K562 (cell line): ENCODE results near the gene RHOV. TPM values are rescaled to one million over a fixed set of nuclear protein-coding genes. Genes with fewer than 3 reads are reported as not detected.

Experiments used
- CBX8 ChIP-seq: fragments of 200-600 bp; sonication (generic); IDR thresholded peaks from 2 replicates; pipeline ENCODE4 v1.6.1; 2012; ENCODE audit warnings: borderline replicate concordance, mixed run types, low read depth, mild to moderate bottlenecking, moderate library complexity, mixed read lengths, low read length, control low read depth, inconsistent platforms; ENCODE audit not compliant: poor library complexity, severe bottlenecking; ENCODE audit errors: extremely low read depth
- CHCHD3 ChIP-seq: fragments of 250-450 bp; sonication (Bioruptor Pico); IDR thresholded peaks from 2 replicates; pipeline ENCODE4 v2.1.2; 2022; ENCODE audit warnings: mild to moderate bottlenecking
- GABPB2 ChIP-seq: fragments of 250-450 bp; sonication (Bioruptor Pico); conservative IDR thresholded peaks from 2 replicates; pipeline ENCODE4 v1.5.1; 2021; ENCODE audit warnings: mild to moderate bottlenecking
- HDAC1 ChIP-seq, 2 experiments: fragments of 450-650 bp; IDR thresholded peaks; 2 replicates each; pipeline ENCODE4 v1.6.1; 2016 to 2017; ENCODE audit warnings: inconsistent platforms in 1 of 2, mild to moderate bottlenecking in 1 of 2, moderate library complexity in 1 of 2
- IFI16 ChIP-seq: fragments of 250-450 bp; sonication (Bioruptor Pico); IDR thresholded peaks from 2 replicates; pipeline ENCODE4 v2.1.2; 2022; ENCODE audit warnings: mild to moderate bottlenecking, inconsistent platforms
- KLF10 ChIP-seq: fragments of 250-450 bp; sonication (Bioruptor Pico); IDR thresholded peaks from 2 replicates; pipeline ENCODE4 v1.6.1; 2021; ENCODE audit warnings: matching md5 sums
- MYBL2 ChIP-seq, 2 experiments: fragments of 450-650 bp in 1 of 2; sonication (generic) in 1 of 2; formaldehyde crosslinking in 1 of 2; IDR thresholded peaks; 2 replicates each; pipeline versions ENCODE4 v1.6.1 to v1.8.1; 2017 to 2022; ENCODE audit warnings: borderline replicate concordance in 1 of 2, inconsistent platforms in 1 of 2, low read depth in 1 of 2, mild to moderate bottlenecking in 1 of 2, missing genetic modification reagents in 1 of 2, moderate library complexity in 1 of 2
- NELFE ChIP-seq: IDR thresholded peaks from 2 replicates; pipeline ENCODE4 v1.6.1; 2011; ENCODE audit warnings: mild to moderate bottlenecking; ENCODE audit not compliant: insufficient read depth, insufficient read length
- RBM15 ChIP-seq: fragments of 200-400 bp; formaldehyde crosslinking; IDR thresholded peaks from 2 replicates; pipeline ENCODE4 v1.6.1; 2018; ENCODE audit warnings: mild to moderate bottlenecking, low read length, moderate library complexity; ENCODE audit not compliant: insufficient read depth
- U2AF2 ChIP-seq: fragments of 200-400 bp; formaldehyde crosslinking; optimal IDR thresholded peaks from 2 replicates; pipeline ENCODE3; 2017; ENCODE audit warnings: low read depth, mild to moderate bottlenecking, low read length
- ZFX ChIP-seq: sonication (generic); formaldehyde crosslinking; IDR thresholded peaks from 2 replicates; pipeline ENCODE4 v1.8.0; 2022; ENCODE audit warnings: mild to moderate bottlenecking, missing genetic modification reagents, moderate library complexity
- ZNF212 ChIP-seq: fragments of 450-650 bp; formaldehyde crosslinking; IDR thresholded peaks from 2 replicates; pipeline ENCODE4 v1.4.0; 2020; ENCODE audit warnings: mild to moderate bottlenecking
- ZNF217 ChIP-seq: sonication (generic); formaldehyde crosslinking; IDR thresholded peaks from 2 replicates; pipeline ENCODE4 v1.8.0; 2022; ENCODE audit warnings: mild to moderate bottlenecking, missing genetic modification reagents
- ZNF311 ChIP-seq: fragments of 250-450 bp; sonication (Bioruptor Pico); IDR thresholded peaks from 2 replicates; pipeline ENCODE4 v1.4.0; 2020; ENCODE audit warnings: mild to moderate bottlenecking, moderate library complexity
- ZNF696 ChIP-seq: fragments of 250-450 bp; sonication (Bioruptor Pico); conservative IDR thresholded peaks from 2 replicates; pipeline ENCODE4 v1.4.0; 2020; ENCODE audit warnings: mild to moderate bottlenecking, moderate library complexity
- ZNF830 ChIP-seq: fragments of 250-450 bp; sonication (Bioruptor Pico); IDR thresholded peaks from 2 replicates; pipeline ENCODE4 v1.5.0; 2021; ENCODE audit warnings: mild to moderate bottlenecking
- polyA plus RNA-seq, 8 experiments: library from polyadenylated mRNA; depleted of rRNA in 4 of 8; stranded (reverse) in 5 of 8; unstranded in 3 of 8; fragments of >200 nt; fragmentation: Nextera tagmentation in 2 of 8; fragmentation: Illumina TruSeq in 1 of 8; extraction: Ambion mirVana in 2 of 8; extraction: Trizol in 1 of 8; gene quantifications; 2 replicates each; pipeline versions ENCODE4 v1.2.1 to v1.2.3, GENCODE V29; 2011 to 2014; ENCODE audit warnings: inconsistent platforms in 1 of 8, missing spikeins in 1 of 8
- total RNA-seq, 7 experiments: library from RNA; depleted of rRNA in 6 of 7; stranded (reverse); fragments of >200 nt in 6 of 7; fragmentation: Illumina TruSeq in 2 of 7; extraction: Trizol in 2 of 7; gene quantifications; 2 replicates each; pipeline versions ENCODE4 v1.2.1 to v1.2.3, GENCODE V29; 2011 to 2021; ENCODE audit warnings: low replicate concordance in 1 of 7
- TF ChIP-seq, protein P1 (sequence below), 2 experiments: fragments of 450-650 bp in 1 of 2; sonication (generic) in 1 of 2; formaldehyde crosslinking; conservative IDR thresholded peaks; 2 replicates each; pipeline versions ENCODE4 v1.4.0 to v1.8.1; 2020 to 2022; ENCODE audit warnings: mild to moderate bottlenecking in 1 of 2, missing genetic modification reagents in 1 of 2
- TF ChIP-seq, protein P2 (sequence below): fragments of 200-400 bp; formaldehyde crosslinking; IDR thresholded peaks from 2 replicates; pipeline ENCODE4 v1.6.1; 2017; ENCODE audit warnings: mild to moderate bottlenecking, low read depth, low read length, moderate library complexity
- TF ChIP-seq, protein P3 (sequence below): sonication (generic); IDR thresholded peaks from 2 replicates; pipeline ENCODE4 v1.6.1; 2016
- TF ChIP-seq, protein P4 (sequence below), 2 experiments: fragments of 450-650 bp; conservative IDR thresholded peaks; 2 replicates each; pipeline ENCODE4 v1.6.1; 2017; ENCODE audit warnings: mild to moderate bottlenecking in 2 of 2, moderate library complexity in 2 of 2
- TF ChIP-seq, protein P5 (sequence below): fragments of 450-650 bp; formaldehyde crosslinking; IDR thresholded peaks from 2 replicates; pipeline ENCODE4 v1.4.0; 2022; ENCODE audit warnings: mild to moderate bottlenecking, moderate library complexity

RHOV gene
- total and polyA plus RNA-seq, 9 of the 15 experiments (the other 6 are each of a cell fraction or from before 2014, with no cell fraction given), result 0.08 to 2.0 (median 1.1) TPM

DNA sequence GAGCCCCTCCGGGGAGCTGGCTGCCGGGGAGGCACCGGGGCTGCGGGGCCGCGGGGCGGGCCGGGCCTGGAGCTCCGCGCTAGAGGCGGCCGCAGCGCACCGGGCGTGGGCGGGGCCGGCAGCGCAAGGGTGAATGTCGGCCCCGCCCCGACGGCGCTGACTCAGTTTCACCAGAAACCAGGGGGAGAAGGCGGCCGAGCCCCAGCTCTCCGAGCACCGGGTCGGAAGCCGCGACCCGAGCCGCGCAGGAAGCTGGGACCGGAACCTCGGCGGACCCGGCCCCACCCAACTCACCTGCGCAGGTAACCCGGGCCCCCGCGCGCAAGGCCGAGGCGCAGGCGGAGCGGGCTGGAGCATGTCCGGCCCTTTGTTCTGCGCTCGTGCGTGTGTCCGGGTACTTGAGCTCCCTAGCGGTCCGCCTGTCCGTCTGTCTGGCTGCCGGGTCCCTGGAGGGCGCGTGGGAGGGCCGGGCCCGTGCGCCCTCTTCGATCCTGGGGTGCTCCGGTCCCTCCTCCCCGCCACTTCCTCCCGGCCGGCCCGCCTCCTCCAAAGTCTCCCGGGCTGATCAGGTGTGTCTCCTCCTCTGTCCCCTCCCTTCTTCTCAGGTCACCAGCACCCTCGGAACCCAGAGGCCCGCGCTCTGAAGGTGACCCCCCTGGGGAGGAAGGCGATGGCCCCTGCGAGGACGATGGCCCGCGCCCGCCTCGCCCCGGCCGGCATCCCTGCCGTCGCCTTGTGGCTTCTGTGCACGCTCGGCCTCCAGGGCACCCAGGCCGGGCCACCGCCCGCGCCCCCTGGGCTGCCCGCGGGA, 29.9 kb downstream of the RHOV start, which contains the start of gene SPINT1 (continued):
- TF ChIP-seq, protein P1, sequence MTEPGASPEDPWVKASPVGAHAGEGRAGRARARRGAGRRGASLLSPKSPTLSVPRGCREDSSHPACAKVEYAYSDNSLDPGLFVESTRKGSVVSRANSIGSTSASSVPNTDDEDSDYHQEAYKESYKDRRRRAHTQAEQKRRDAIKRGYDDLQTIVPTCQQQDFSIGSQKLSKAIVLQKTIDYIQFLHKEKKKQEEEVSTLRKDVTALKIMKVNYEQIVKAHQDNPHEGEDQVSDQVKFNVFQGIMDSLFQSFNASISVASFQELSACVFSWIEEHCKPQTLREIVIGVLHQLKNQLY (CRISPR knock-in tag; conservative IDR thresholded peaks at IDR 0.05), result no peak
- TF ChIP-seq ZFX (CRISPR knock-in tag), result peak; percentile 70
- no peak for TF ChIP-seq KLF10 (CRISPR knock-in tag)
- TF ChIP-seq ZNF830 (CRISPR knock-in tag), result no peak
- TF ChIP-seq, protein P2, sequence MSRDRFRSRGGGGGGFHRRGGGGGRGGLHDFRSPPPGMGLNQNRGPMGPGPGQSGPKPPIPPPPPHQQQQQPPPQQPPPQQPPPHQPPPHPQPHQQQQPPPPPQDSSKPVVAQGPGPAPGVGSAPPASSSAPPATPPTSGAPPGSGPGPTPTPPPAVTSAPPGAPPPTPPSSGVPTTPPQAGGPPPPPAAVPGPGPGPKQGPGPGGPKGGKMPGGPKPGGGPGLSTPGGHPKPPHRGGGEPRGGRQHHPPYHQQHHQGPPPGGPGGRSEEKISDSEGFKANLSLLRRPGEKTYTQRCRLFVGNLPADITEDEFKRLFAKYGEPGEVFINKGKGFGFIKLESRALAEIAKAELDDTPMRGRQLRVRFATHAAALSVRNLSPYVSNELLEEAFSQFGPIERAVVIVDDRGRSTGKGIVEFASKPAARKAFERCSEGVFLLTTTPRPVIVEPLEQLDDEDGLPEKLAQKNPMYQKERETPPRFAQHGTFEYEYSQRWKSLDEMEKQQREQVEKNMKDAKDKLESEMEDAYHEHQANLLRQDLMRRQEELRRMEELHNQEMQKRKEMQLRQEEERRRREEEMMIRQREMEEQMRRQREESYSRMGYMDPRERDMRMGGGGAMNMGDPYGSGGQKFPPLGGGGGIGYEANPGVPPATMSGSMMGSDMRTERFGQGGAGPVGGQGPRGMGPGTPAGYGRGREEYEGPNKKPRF, result no peak
- no peak for TF ChIP-seq CBX8
- TF ChIP-seq MYBL2 (IDR thresholded peaks at IDR 0.05; ENCODE audit: low read depth), result no peak
- no peak for TF ChIP-seq MYBL2 (CRISPR knock-in tag; IDR thresholded peaks at IDR 0.05; ENCODE audit: borderline replicate concordance)
- no peak for TF ChIP-seq RBM15
- TF ChIP-seq ZNF217 (CRISPR knock-in tag), result no peak
- no peak for TF ChIP-seq GABPB2
- TF ChIP-seq CHCHD3 (CRISPR knock-in tag), result no peak
- TF ChIP-seq, protein P3, sequence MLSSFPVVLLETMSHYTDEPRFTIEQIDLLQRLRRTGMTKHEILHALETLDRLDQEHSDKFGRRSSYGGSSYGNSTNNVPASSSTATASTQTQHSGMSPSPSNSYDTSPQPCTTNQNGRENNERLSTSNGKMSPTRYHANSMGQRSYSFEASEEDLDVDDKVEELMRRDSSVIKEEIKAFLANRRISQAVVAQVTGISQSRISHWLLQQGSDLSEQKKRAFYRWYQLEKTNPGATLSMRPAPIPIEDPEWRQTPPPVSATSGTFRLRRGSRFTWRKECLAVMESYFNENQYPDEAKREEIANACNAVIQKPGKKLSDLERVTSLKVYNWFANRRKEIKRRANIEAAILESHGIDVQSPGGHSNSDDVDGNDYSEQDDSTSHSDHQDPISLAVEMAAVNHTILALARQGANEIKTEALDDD, result no peak
- no peak for TF ChIP-seq U2AF2
- TF ChIP-seq IFI16 (CRISPR knock-in tag), result no peak
- TF ChIP-seq, protein P4, sequence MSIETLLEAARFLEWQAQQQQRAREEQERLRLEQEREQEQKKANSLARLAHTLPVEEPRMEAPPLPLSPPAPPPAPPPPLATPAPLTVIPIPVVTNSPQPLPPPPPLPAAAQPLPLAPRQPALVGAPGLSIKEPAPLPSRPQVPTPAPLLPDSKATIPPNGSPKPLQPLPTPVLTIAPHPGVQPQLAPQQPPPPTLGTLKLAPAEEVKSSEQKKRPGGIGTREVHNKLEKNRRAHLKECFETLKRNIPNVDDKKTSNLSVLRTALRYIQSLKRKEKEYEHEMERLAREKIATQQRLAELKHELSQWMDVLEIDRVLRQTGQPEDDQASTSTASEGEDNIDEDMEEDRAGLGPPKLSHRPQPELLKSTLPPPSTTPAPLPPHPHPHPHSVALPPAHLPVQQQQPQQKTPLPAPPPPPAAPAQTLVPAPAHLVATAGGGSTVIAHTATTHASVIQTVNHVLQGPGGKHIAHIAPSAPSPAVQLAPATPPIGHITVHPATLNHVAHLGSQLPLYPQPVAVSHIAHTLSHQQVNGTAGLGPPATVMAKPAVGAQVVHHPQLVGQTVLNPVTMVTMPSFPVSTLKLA (conservative IDR thresholded peaks at IDR 0.05), result no peak
- TF ChIP-seq ZNF212, result no peak
- no peak for TF ChIP-seq ZNF696 (CRISPR knock-in tag)
- TF ChIP-seq NELFE, result no peak
- TF ChIP-seq, protein P5, sequence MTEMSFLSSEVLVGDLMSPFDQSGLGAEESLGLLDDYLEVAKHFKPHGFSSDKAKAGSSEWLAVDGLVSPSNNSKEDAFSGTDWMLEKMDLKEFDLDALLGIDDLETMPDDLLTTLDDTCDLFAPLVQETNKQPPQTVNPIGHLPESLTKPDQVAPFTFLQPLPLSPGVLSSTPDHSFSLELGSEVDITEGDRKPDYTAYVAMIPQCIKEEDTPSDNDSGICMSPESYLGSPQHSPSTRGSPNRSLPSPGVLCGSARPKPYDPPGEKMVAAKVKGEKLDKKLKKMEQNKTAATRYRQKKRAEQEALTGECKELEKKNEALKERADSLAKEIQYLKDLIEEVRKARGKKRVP (CRISPR knock-in tag), result no peak
- TF ChIP-seq HDAC1 (IDR thresholded peaks at IDR 0.05), result no peak
- TF ChIP-seq ZNF311 (CRISPR knock-in tag), result no peak
